ENCODE measurements around the gene OR5B2. TPM values are rescaled to one million over a fixed set of nuclear protein-coding genes. Genes with fewer than 3 reads are reported as not detected.

OR5B2 gene
- total RNA-seq (2022; extraction: Qiagen RNA extraction) = not detected in 5 replicates

DNA sequence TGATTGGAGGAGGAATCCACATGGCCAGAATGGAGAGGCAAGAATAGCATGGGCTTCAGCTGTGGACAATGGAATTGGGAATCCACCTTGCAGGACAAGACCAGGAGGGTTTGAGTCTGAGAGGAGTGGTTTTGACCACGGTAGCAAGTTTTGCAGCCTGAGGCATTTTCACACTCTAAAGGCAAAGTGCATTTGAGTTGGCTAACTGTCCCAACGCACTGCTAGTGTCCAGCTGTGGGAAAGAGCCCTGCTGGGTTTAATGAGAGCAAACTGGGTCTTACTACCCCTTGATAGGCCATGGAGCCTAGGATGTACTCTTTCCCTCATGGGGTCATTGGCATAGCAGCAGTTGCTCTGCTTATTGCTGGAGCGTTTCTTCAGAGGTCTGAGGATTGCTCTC lies at the start of gene OR5B2:
OR5B2 (minus strand) TSS at position 101 of the 400 bp plus-strand sequence. CDS start 4,860 bp downstream, outside the sequence.

DNA sequence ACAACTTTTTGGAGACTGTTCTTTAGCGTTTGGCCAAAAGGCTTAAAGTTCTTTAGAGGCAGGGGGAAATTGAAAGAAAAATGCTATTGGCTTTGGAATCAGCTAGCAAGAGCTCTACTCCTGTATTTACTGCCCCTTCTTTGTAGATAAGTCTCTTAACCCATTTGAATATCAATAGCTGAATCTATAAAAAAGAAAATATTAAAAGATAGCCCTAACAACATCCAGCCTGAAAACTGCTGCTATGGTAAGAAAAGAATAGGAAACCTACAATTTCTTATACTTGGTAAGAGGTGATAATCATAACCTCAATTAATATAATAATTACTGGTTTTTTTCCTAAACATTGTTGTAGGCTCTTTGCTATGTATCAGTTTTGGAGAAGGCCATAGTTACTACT lies 14.2 kb upstream of the OR5B2 start, which contains the start of gene OR5B12:
OR5B12 (minus strand) TSS at position 101 of the 400 bp plus-strand sequence. CDS start 2,085 bp downstream, outside the sequence.

DNA sequence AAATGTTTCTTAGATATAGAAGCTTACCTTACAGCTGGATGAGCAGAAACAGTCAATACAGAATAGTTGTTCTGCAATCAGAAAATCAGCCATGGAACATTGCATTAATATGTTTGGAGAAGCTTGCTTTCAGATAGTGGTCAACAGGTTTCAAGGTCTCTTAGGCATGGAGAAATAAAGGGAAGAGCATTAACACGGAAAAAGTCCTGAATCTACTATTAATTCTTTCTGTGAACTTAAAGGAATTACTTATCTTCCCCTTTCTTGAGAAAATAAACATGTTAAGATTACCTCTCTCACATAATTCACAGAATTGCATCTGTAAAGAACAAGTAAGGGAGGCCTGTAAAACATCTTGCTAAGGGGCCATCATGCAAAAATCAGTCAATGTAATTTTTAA lies 21.1 kb downstream of the OR5B2 start, which contains the start of gene OR5B3:
OR5B3 (minus strand) TSS at position 101 of the 400 bp plus-strand sequence. CDS start 3,465 bp downstream, outside the sequence.

Other genes with a start within 250 kb of the OR5B2 start
- not detected in 5 replicates for gene OR9Q2, start 239.1 kb downstream of the OR5B2 start, total RNA-seq (2022; extraction: Qiagen RNA extraction)
- not detected in 5 replicates for gene OR1S2, start 224.0 kb downstream of the OR5B2 start, total RNA-seq (2022; extraction: Qiagen RNA extraction)
- gene OR1S1, start 215.4 kb downstream of the OR5B2 start, total RNA-seq (2022; extraction: Qiagen RNA extraction) = not detected in 5 replicates
- gene OR10Q1, start 199.2 kb downstream of the OR5B2 start, total RNA-seq (2022; extraction: Qiagen RNA extraction) = not detected in 5 replicates
- gene OR10W1, start 159.9 kb downstream of the OR5B2 start, total RNA-seq (2022; extraction: Qiagen RNA extraction) = not detected in 5 replicates
- gene OR5B17, start 69.1 kb downstream of the OR5B2 start, total RNA-seq (2022; extraction: Qiagen RNA extraction) = not detected in 5 replicates
- not detected in 5 replicates for gene OR5B3, start 21.2 kb downstream of the OR5B2 start, total RNA-seq (2022; extraction: Qiagen RNA extraction)
- not detected in 5 replicates for gene OR5B12, start 14.1 kb upstream of the OR5B2 start, total RNA-seq (2022; extraction: Qiagen RNA extraction)
- not detected in 5 replicates for gene OR5B21, start 80.0 kb upstream of the OR5B2 start, total RNA-seq (2022; extraction: Qiagen RNA extraction)
- 2.0 to 2.5 TPM (median 2.2 TPM) in 5 replicates for gene LPXN, start 147.7 kb upstream of the OR5B2 start, total RNA-seq (2022; extraction: Qiagen RNA extraction)
- 36.8 to 49.2 TPM (median 44.1 TPM) in 5 replicates for gene ZFP91, start 150.9 kb upstream of the OR5B2 start, total RNA-seq (2022; extraction: Qiagen RNA extraction)
- 1.2 to 1.7 TPM (median 1.3 TPM) in 5 replicates for gene CNTF, start 194.5 kb upstream of the OR5B2 start, total RNA-seq (2022; extraction: Qiagen RNA extraction)